Epithelial cell of umbilical artery (primary cell): Measurements from ENCODE around the gene SNTB2. TPM values are rescaled to one million over a fixed set of nuclear protein-coding genes. Genes with fewer than 3 reads are reported as not detected.

Source experiments
- total RNA-seq: library from RNA; depleted of rRNA; stranded (reverse); fragments of >200 nt; gene quantifications from 2 replicates; pipeline ENCODE4 v1.2.3, GENCODE V29; 2014

The SNTB2 gene
- total RNA-seq, result 20.1 and 37.7 TPM in 2 replicates

GRCh38 chr16:69186642-69187445 lies at the start of gene SNTB2:
Gene SNTB2, plus strand, starts transcription at chr16:69187164. Its CDS starts 3 bp downstream, at chr16:69187167.

GRCh38 chr16:69310653-69311532 lies 123.9 kb downstream of the SNTB2 start, which contains the start of gene VPS4A:
Gene VPS4A, plus strand, starts transcription at chr16:69311350. Its CDS starts 162 bp downstream, at chr16:69311512.

GRCh38 chr16:69330286-69331109 lies 143.5 kb downstream of the SNTB2 start, which contains the start of gene PDF:
Gene PDF, minus strand, starts transcription at chr16:69330588. Its CDS starts 18 bp downstream, at chr16:69330570.

GRCh38 chr16:69339289-69340094 lies 152.5 kb downstream of the SNTB2 start, which contains the start of the genes COG8 and NIP7:
Gene COG8, minus strand, starts transcription at chr16:69339564. Its CDS starts 12 bp downstream, at chr16:69339552.
Gene NIP7, plus strand, starts transcription at chr16:69339772. Its CDS starts 58 bp downstream, at chr16:69339830.

GRCh38 chr16:69351309-69352027 lies 164.5 kb downstream of the SNTB2 start, which contains the start of gene TMED6:
Gene TMED6, minus strand, starts transcription at chr16:69351786. Its CDS starts 33 bp downstream, at chr16:69351753.

Other genes with a start within 250 kb of the SNTB2 start
- gene HAS3, start 81.5 kb upstream of the SNTB2 start, total RNA-seq, result 0.32 and 1.1 TPM in 2 replicates
- 59.1 and 66.9 TPM in 2 replicates for gene CHTF8, start 54.6 kb upstream of the SNTB2 start, total RNA-seq
- 18.1 and 18.8 TPM in 2 replicates for gene UTP4, start 54.5 kb upstream of the SNTB2 start, total RNA-seq
- gene VPS4A, start 124.2 kb downstream of the SNTB2 start, total RNA-seq, result 40.0 and 40.7 TPM in 2 replicates
- 17.2 and 28.0 TPM in 2 replicates for gene PDF, start 143.4 kb downstream of the SNTB2 start, total RNA-seq
- 27.3 and 29.6 TPM in 2 replicates for gene COG8, start 152.4 kb downstream of the SNTB2 start, total RNA-seq
- 43.2 and 48.5 TPM in 2 replicates for gene NIP7, start 152.6 kb downstream of the SNTB2 start, total RNA-seq
- gene TMED6, start 164.6 kb downstream of the SNTB2 start, total RNA-seq, result not detected in 2 replicates
- 11.6 and 12.0 TPM in 2 replicates for gene TERF2, start 198.8 kb downstream of the SNTB2 start, total RNA-seq
- gene CYB5B, start 237.5 kb downstream of the SNTB2 start, total RNA-seq, result 79.3 and 138 TPM in 2 replicates